H9 (cell line): ENCODE results near the gene FAM53B. TPM values are rescaled to one million over a fixed set of nuclear protein-coding genes. Genes with fewer than 3 reads are reported as not detected.

Source experiments
- DNase-seq: peaks from one replicate; pipeline ENCODE4 v3.0.0-alpha.2; 2017
- H2AFZ ChIP-seq: one replicate; pipeline ENCODE4 v1.6.1; 2013; ENCODE audit warnings: mild to moderate bottlenecking, low read length, control low read depth, moderate library complexity
- H2AK5ac ChIP-seq: 2 replicates; pipeline ENCODE4 v1.6.1; 2013; ENCODE audit warnings: low read length, control low read depth, mixed read lengths; ENCODE audit not compliant: insufficient read length
- H2BK120ac ChIP-seq: one replicate; pipeline ENCODE4 v1.6.1; 2013; ENCODE audit warnings: low read depth, mild to moderate bottlenecking, low read length, control low read depth, inconsistent platforms; ENCODE audit not compliant: poor library complexity, severe bottlenecking
- H2BK12ac ChIP-seq: 2 replicates; pipeline ENCODE4 v1.6.1; 2013; ENCODE audit warnings: low read length, control low read depth, mixed read lengths, low read depth; ENCODE audit not compliant: insufficient read length
- H2BK15ac ChIP-seq: 2 replicates; pipeline ENCODE4 v1.6.1; 2013; ENCODE audit warnings: low read depth, low read length, control low read depth
- H2BK20ac ChIP-seq: one replicate; pipeline ENCODE4 v1.6.1; 2013; ENCODE audit warnings: low read depth, mild to moderate bottlenecking, low read length, control low read depth, inconsistent platforms; ENCODE audit not compliant: poor library complexity, severe bottlenecking
- H2BK5ac ChIP-seq: 2 replicates; pipeline ENCODE4 v1.6.1; 2013; ENCODE audit warnings: low read length, control low read depth, mixed read lengths; ENCODE audit not compliant: insufficient read length
- H3K14ac ChIP-seq: 2 replicates; pipeline ENCODE4 v1.6.1; 2013; ENCODE audit warnings: low read length, control low read depth; ENCODE audit not compliant: insufficient read depth
- H3K18ac ChIP-seq: 2 replicates; pipeline ENCODE4 v1.6.1; 2013; ENCODE audit warnings: low read depth, mild to moderate bottlenecking, mixed read lengths, low read length, control low read depth; ENCODE audit not compliant: insufficient read length
- H3K23ac ChIP-seq: 2 replicates; pipeline ENCODE4 v1.6.1; 2013; ENCODE audit warnings: low read length, control low read depth, mixed read lengths, low read depth; ENCODE audit not compliant: insufficient read length
- H3K23me2 ChIP-seq: 2 replicates; pipeline ENCODE4 v1.6.1; 2013; ENCODE audit warnings: low read depth, mild to moderate bottlenecking, mixed read lengths, low read length, control low read depth; ENCODE audit not compliant: insufficient read length, poor library complexity, severe bottlenecking
- H3K27ac ChIP-seq: 2 replicates; pipeline ENCODE4 v1.5.1; 2013; ENCODE audit warnings: low read length, control low read depth, mixed read lengths, low read depth; ENCODE audit not compliant: insufficient read length
- H3K27me3 ChIP-seq: 2 replicates; pipeline ENCODE4 v1.6.1; 2013; ENCODE audit warnings: low read length, control low read depth, inconsistent platforms; ENCODE audit not compliant: insufficient read depth
- H3K4ac ChIP-seq: 2 replicates; pipeline ENCODE4 v1.6.1; 2013; ENCODE audit warnings: low read depth, mild to moderate bottlenecking, control low read depth, inconsistent platforms, low read length, moderate library complexity
- H3K4me1 ChIP-seq: 2 replicates; pipeline ENCODE4 v1.6.1; 2013; ENCODE audit warnings: low read length, control low read depth, inconsistent platforms; ENCODE audit not compliant: insufficient read depth
- H3K4me2 ChIP-seq: 2 replicates; pipeline ENCODE4 v1.6.1; 2013; ENCODE audit warnings: low read length, control low read depth, mixed read lengths; ENCODE audit not compliant: insufficient read length, insufficient read depth
- H3K56ac ChIP-seq: 2 replicates; pipeline ENCODE4 v1.6.1; 2013; ENCODE audit warnings: low read depth, mild to moderate bottlenecking, mixed read lengths, low read length, control low read depth; ENCODE audit not compliant: insufficient read length
- H3K79me1 ChIP-seq: 2 replicates; pipeline ENCODE4 v1.6.1; 2013; ENCODE audit warnings: low read depth, mild to moderate bottlenecking, moderate library complexity, low read length, control low read depth, inconsistent platforms; ENCODE audit not compliant: insufficient read depth, poor library complexity, severe bottlenecking
- H3K79me2 ChIP-seq: 2 replicates; pipeline ENCODE4 v1.6.1; 2013; ENCODE audit warnings: low read length, control low read depth, inconsistent platforms; ENCODE audit not compliant: insufficient read depth
- H3K9ac ChIP-seq: 2 replicates; pipeline ENCODE4 v1.6.1; 2013; ENCODE audit warnings: low read length, control low read depth, mixed read lengths; ENCODE audit not compliant: insufficient read length; ENCODE audit errors: extremely low read depth
- H3K9me3 ChIP-seq: one replicate; pipeline ENCODE4 v1.6.1; 2013; ENCODE audit warnings: low read depth, low read length, inconsistent platforms; ENCODE audit not compliant: control insufficient read depth
- H3T11ph ChIP-seq: one replicate; pipeline ENCODE4 v1.6.1; 2013; ENCODE audit warnings: mild to moderate bottlenecking, low read length, control low read depth, inconsistent platforms
- H4K20me1 ChIP-seq: one replicate; pipeline ENCODE4 v1.6.1; 2013; ENCODE audit not compliant: control insufficient read depth, insufficient read length, insufficient read depth
- H4K5ac ChIP-seq: 2 replicates; pipeline ENCODE4 v1.6.1; 2013; ENCODE audit warnings: low read depth, mild to moderate bottlenecking, mixed read lengths, low read length, control low read depth; ENCODE audit not compliant: insufficient read length
- H4K8ac ChIP-seq: replicated peaks from 2 replicates; pipeline ENCODE4 v1.6.1; 2013; ENCODE audit warnings: low read length, control low read depth, mixed read lengths, low read depth; ENCODE audit not compliant: insufficient read length
- H4K91ac ChIP-seq: 2 replicates; pipeline ENCODE4 v1.6.1; 2013; ENCODE audit warnings: low read depth, mild to moderate bottlenecking, moderate library complexity, mixed read lengths, low read length, control low read depth; ENCODE audit not compliant: insufficient read length
- H3K27ac Mint-ChIP-seq, 3 experiments: 2 replicates in 2 of 3; 3 replicates in 1 of 3; pipeline ENCODE4 v1.8.0; 2020 to 2021; ENCODE audit warnings: mixed read lengths in 3 of 3, mild to moderate bottlenecking in 1 of 3, moderate library complexity in 1 of 3
- H3K27me3 Mint-ChIP-seq: 2 replicates; pipeline ENCODE4 v1.8.0; 2021; ENCODE audit warnings: low read depth, mild to moderate bottlenecking, moderate library complexity, mixed read lengths
- H3K36me3 Mint-ChIP-seq, 3 experiments: 2 replicates in 2 of 3; 3 replicates in 1 of 3; pipeline ENCODE4 v1.8.0; 2020 to 2021; ENCODE audit warnings: low read depth in 3 of 3, mixed read lengths in 3 of 3; ENCODE audit not compliant: insufficient read depth in 1 of 3
- H3K4me1 Mint-ChIP-seq, 2 experiments: 2 replicates each; pipeline ENCODE4 v1.8.0; 2020; ENCODE audit warnings: mixed read lengths in 2 of 2
- H3K4me3 Mint-ChIP-seq, 2 experiments: 2 replicates in 1 of 2; 3 replicates in 1 of 2; pipeline ENCODE4 v1.8.0; 2020 to 2021; ENCODE audit warnings: mild to moderate bottlenecking in 2 of 2, mixed read lengths in 2 of 2, moderate library complexity in 1 of 2
- H3K9me3 Mint-ChIP-seq, 2 experiments: 2 replicates in 1 of 2; 3 replicates in 1 of 2; pipeline ENCODE4 v1.8.0; 2020; ENCODE audit warnings: mild to moderate bottlenecking in 2 of 2, mixed read lengths in 2 of 2, moderate library complexity in 1 of 2
- CTCF ChIP-seq: fragments of 200-600 bp; sonication (generic); conservative IDR thresholded peaks from 3 replicates; pipeline ENCODE4 v1.8.0; 2021; ENCODE audit warnings: antibody characterized with exemption, mild to moderate bottlenecking
- WGBS: extraction: QIAGEN DNeasy Blood & Tissue Kit; methylation state at CpG from one replicate; pipeline ENCODE4 v1.1.7; 2013; ENCODE audit warnings: missing lambda C conversion rate, low lambda C conversion rate, mixed read lengths; ENCODE audit not compliant: insufficient read length; ENCODE audit errors: extremely low coverage; 5-methylcytosine and 5-hydroxymethylcytosine counted together
- total RNA-seq: library from RNA; stranded (reverse); gene quantifications from 2 replicates; pipeline ENCODE4 v1.2.1, GENCODE V29; 2021

FAM53B gene
- total RNA-seq, 1 experiment from 2014 or later, result 11.5 TPM

DNA sequence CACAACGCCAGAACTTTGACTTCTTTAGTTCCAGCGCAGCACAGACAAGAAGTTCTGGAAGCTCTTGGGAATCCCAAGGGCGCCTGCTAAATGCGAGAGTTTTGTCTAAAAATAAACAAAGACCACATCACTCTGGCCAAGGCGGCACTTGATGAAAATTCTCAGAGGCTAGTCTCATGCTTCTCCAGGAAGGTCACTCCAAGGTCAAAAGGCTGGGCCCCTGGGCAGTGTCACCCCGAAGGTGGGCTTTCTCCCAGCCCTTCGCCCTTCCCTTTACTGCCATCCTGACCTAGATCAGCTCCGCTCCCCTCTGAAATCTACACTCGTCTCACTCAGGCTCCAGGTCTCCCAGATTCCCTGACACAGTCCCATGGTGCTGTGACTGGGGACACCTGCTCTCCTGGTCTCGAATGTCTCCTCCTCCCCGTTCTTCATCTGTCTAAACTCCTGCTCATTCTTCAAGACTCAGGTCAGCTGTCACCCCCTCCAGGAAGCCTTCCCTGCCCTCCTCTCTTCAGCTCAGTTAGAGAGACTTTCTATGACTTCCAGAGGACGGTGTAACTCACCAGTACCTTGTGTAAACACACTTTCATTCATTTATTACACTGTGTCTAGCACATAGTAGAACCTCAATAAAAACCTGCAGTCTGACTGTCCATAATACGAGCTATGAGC is 10.5 kb downstream of the FAM53B start:
- Histone ChIP-seq H4K20me1 (peaks cover 2% of the 10 kb centered on the region), H3K79me2 (no peaks in the 10 kb centered on the region; the same call in 1 of the 2 replicates)
- H3K27me3 Mint-ChIP-seq, result peaks cover 1% of the 10 kb centered on the region

More for the DNA sequence above, 10.5 kb downstream of the FAM53B start:
- Histone ChIP-seq H3K4ac (no peak overlapping the region), H4K91ac (no peak overlapping the region), H2BK12ac (no peak overlapping the region), H3K56ac (no peak overlapping the region), H2AFZ (no peak overlapping the region), H3K4me2 (no peak overlapping the region), H3K14ac (no peak overlapping the region), H3K9ac (no peak overlapping the region), H2BK120ac (no peak overlapping the region), H3K79me1 (no peaks in the 10 kb centered on the region), H2BK20ac (no peak overlapping the region), H3K4me1 (peaks cover 2% of the 10 kb centered on the region; the same call in 1 of the 2 replicates), H3K27ac (no peak overlapping the region), H4K8ac (no peak overlapping the region), H3K27me3 (no peaks in the 10 kb centered on the region), H2BK15ac (no peak overlapping the region), H3T11ph (no peak overlapping the region), H2AK5ac (no peak overlapping the region), H3K18ac (no peak overlapping the region), H2BK5ac (no peak overlapping the region), H4K5ac (no peak overlapping the region), H3K9me3 (no peaks in the 10 kb centered on the region), H3K23me2 (no peaks in the 10 kb centered on the region), H3K23ac (no peak overlapping the region)
- DNase-seq, result peak; percentile 11
- no peaks in the 10 kb centered on the region; a peak in 1 of 5 replicates for H3K9me3 Mint-ChIP-seq
- no peak for TF ChIP-seq CTCF
- H3K27ac Mint-ChIP-seq, result peak overlapping the region in 2 of 3 experiments; percentile 9 to 51; a peak in 3 of 7 replicates
- H3K4me1 Mint-ChIP-seq, result peaks cover 29 to 38% of the 10 kb centered on the region in 2 experiments
- H3K36me3 Mint-ChIP-seq, result peaks cover 0 to 5% (median 2%) of the 10 kb centered on the region in 3 experiments; a peak in 5 of 7 replicates
- no CpG with 5 or more reads among the region's 13 CpGs for WGBS
- H3K4me3 Mint-ChIP-seq, result no peak overlapping the region
